ENCODE results near the gene NTRK2. TPM values are rescaled to one million over a fixed set of nuclear protein-coding genes. Genes with fewer than 3 reads are reported as not detected.

NTRK2 gene
- total RNA-seq, 2 experiments from 2014 or later = 0.06 TPM; not detected in 1

GRCh38 chr9:84671586-84672521 lies 2.3 kb downstream of the NTRK2 start:
- Histone ChIP-seq H3K79me2 (ENCODE audit: insufficient read depth, low read depth, low read length) (no peaks in the 10 kb centered on the region), H3K4me1 (ENCODE audit: insufficient read depth, low read length, poor library complexity, severe bottlenecking) (no peaks in the 10 kb centered on the region), H3K4me2 (ENCODE audit: low read length) (no peak overlapping the region), H3K27ac (ENCODE audit: low read depth, low read length, poor library complexity, severe bottlenecking) (no peak overlapping the region), H2AFZ (ENCODE audit: low read length) (no peak overlapping the region), H3K4me3 (ENCODE audit: low read depth, low read length, poor library complexity, severe bottlenecking) (no peak overlapping the region), H3K9me2 (ENCODE audit: insufficient read depth, low read length) (no peaks in the 10 kb centered on the region), H4K20me1 (ENCODE audit: insufficient read depth, low read length) (no peaks in the 10 kb centered on the region), H3K9me3 (ENCODE audit: low read length) (no peaks in the 10 kb centered on the region), H3K36me3 (ENCODE audit: insufficient read depth, low read length) (no peaks in the 10 kb centered on the region)
- no TSS peak for BruUV-seq (replicated peaks)
- no peak for DNase-seq (ENCODE audit: low spot score)
- TF ChIP-seq CTCF (conservative IDR thresholded peaks at IDR 0.05; ENCODE audit: low read length) = no peak
- TF ChIP-seq EZH2phosphoT487 (IDR thresholded peaks at IDR 0.05; ENCODE audit: borderline replicate concordance, low read depth, low read length) = no peak
- intact Hi-C loops (cut with micrococcal nuclease; ENCODE audit: unreplicated experiment) = no loop called here
- ChIA-PET CTCF (ENCODE audit: unreplicated experiment) (no interaction called here), POLR2A (no interaction called here)

GRCh38 chr9:84673806-84674205 lies 4.3 kb downstream of the NTRK2 start:
- CTCF ChIA-PET (ENCODE audit: unreplicated experiment) = no interaction called here
- no peaks in the 10 kb centered on the region for H4K20me1 ChIP-seq (ENCODE audit: insufficient read depth, low read length)
- intact Hi-C loops (cut with micrococcal nuclease; ENCODE audit: unreplicated experiment) = no loop called here
- H3K36me3 ChIP-seq (ENCODE audit: insufficient read depth, low read length) = no peaks in the 10 kb centered on the region
- no peak overlapping the region for H3K4me3 ChIP-seq (ENCODE audit: low read depth, low read length, poor library complexity, severe bottlenecking)
- BruUV-seq (replicated peaks) = no TSS peak
- POLR2A ChIA-PET = no interaction called here
- no peaks in the 10 kb centered on the region for H3K9me3 ChIP-seq (ENCODE audit: low read length)
- no peak for TF ChIP-seq CTCF (conservative IDR thresholded peaks at IDR 0.05; ENCODE audit: low read length)
- H3K4me2 ChIP-seq (ENCODE audit: low read length) = no peak overlapping the region
- DNase-seq (ENCODE audit: low spot score) = no peak
- H3K9me2 ChIP-seq (ENCODE audit: insufficient read depth, low read length) = no peaks in the 10 kb centered on the region
- no peak overlapping the region for H3K27ac ChIP-seq (ENCODE audit: low read depth, low read length, poor library complexity, severe bottlenecking)
- no peaks in the 10 kb centered on the region for H3K79me2 ChIP-seq (ENCODE audit: insufficient read depth, low read depth, low read length)
- no peaks in the 10 kb centered on the region for H3K4me1 ChIP-seq (ENCODE audit: insufficient read depth, low read length, poor library complexity, severe bottlenecking)
- H2AFZ ChIP-seq (ENCODE audit: low read length) = no peak overlapping the region

- intact Hi-C loops (cut with micrococcal nuclease; ENCODE audit: unreplicated experiment) = no loop called here
- Histone ChIP-seq H2AFZ (ENCODE audit: low read length) (no peak overlapping the region), H3K36me3 (ENCODE audit: insufficient read depth, low read length) (no peaks in the 10 kb centered on the region), H3K4me2 (ENCODE audit: low read length) (no peak overlapping the region), H4K20me1 (ENCODE audit: insufficient read depth, low read length) (no peaks in the 10 kb centered on the region), H3K4me1 (ENCODE audit: insufficient read depth, low read length, poor library complexity, severe bottlenecking) (no peaks in the 10 kb centered on the region), H3K9me2 (ENCODE audit: insufficient read depth, low read length) (no peaks in the 10 kb centered on the region), H3K4me3 (ENCODE audit: low read depth, low read length, poor library complexity, severe bottlenecking) (no peak overlapping the region), H3K79me2 (ENCODE audit: insufficient read depth, low read depth, low read length) (no peaks in the 10 kb centered on the region), H3K27ac (ENCODE audit: low read depth, low read length, poor library complexity, severe bottlenecking) (no peak overlapping the region), H3K9me3 (ENCODE audit: low read length) (no peaks in the 10 kb centered on the region)
- TF ChIP-seq CTCF (conservative IDR thresholded peaks at IDR 0.05; ENCODE audit: low read length) (no peak), EZH2phosphoT487 (IDR thresholded peaks at IDR 0.05; ENCODE audit: borderline replicate concordance, low read depth, low read length) (no peak)
- CTCF ChIA-PET (ENCODE audit: unreplicated experiment) = no interaction called here
- no TSS peak for BruUV-seq (replicated peaks)
- POLR2A ChIA-PET = interaction anchor here (0.8 kb wide), 1 partner anchor 58 kb away, joined by 3 read pairs; no protein-coding TSS in a partner anchor
- no peak for DNase-seq (ENCODE audit: low spot score)
Measured at GRCh38 chr9:84677080-84677479, 7.6 kb downstream of the NTRK2 start.

All from OCI-LY7 (cell line).